HL-60 (cell line): ENCODE results near the gene COL25A1.
"Not testable (repeated sequence)": the region's sequence is repeated elsewhere in the genome, so short reads cannot be mapped to it uniquely, and the experiment has no call there.

ENCODE experiments used
- GABPA ChIP-seq: IDR thresholded peaks from 2 replicates; pipeline ENCODE4 v1.6.1; 2012; ENCODE audit warnings: low read depth
- POLR2AphosphoS5 ChIP-seq: IDR thresholded peaks from 2 replicates; pipeline ENCODE4 v1.6.1; 2012; ENCODE audit warnings: low read depth
- REST ChIP-seq: IDR thresholded peaks from 2 replicates; pipeline ENCODE4 v1.6.1; 2012; ENCODE audit warnings: low read depth; ENCODE audit not compliant: insufficient replicate concordance
- TF ChIP-seq, protein P1 (sequence below): IDR thresholded peaks from one replicate; pipeline ENCODE4 v1.5.1; 2011; ENCODE audit warnings: low read length, control low read depth, inconsistent platforms; ENCODE audit not compliant: insufficient read depth

DNA sequence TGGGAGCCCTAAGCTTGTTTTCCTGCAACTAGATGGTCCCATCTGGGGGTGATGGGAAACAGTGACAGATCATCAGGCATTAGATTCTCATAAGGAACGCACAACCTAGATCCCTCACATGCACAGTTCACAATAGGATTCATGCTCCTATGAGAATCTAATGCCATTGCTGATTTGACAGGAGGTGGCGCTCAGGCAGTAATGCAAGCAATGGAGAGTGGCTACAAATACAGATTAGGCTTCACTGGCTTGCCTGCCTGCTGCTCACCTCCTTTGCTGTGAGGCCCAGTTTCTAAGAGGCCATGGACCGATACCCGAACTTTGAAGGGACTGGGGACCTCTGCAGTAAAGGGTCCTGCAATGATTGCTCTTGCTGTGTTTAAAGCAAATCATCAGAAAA lies 225.7 kb downstream of the COL25A1 start:
- TF ChIP-seq, protein P1, sequence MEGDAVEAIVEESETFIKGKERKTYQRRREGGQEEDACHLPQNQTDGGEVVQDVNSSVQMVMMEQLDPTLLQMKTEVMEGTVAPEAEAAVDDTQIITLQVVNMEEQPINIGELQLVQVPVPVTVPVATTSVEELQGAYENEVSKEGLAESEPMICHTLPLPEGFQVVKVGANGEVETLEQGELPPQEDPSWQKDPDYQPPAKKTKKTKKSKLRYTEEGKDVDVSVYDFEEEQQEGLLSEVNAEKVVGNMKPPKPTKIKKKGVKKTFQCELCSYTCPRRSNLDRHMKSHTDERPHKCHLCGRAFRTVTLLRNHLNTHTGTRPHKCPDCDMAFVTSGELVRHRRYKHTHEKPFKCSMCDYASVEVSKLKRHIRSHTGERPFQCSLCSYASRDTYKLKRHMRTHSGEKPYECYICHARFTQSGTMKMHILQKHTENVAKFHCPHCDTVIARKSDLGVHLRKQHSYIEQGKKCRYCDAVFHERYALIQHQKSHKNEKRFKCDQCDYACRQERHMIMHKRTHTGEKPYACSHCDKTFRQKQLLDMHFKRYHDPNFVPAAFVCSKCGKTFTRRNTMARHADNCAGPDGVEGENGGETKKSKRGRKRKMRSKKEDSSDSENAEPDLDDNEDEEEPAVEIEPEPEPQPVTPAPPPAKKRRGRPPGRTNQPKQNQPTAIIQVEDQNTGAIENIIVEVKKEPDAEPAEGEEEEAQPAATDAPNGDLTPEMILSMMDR, result not testable (repeated sequence)
- TF ChIP-seq REST, POLR2AphosphoS5, GABPA: not testable (repeated sequence)
